GM19438 (cell line): ENCODE results near the gene ENO3.

Source experiments
- ATAC-seq: cut with Tn5 transposase; IDR thresholded peaks from one replicate; pipeline ENCODE4 v1.9.1; 2021; ENCODE audit warnings: low read depth; ENCODE audit not compliant: unreplicated experiment

ENO3 gene

DNA sequence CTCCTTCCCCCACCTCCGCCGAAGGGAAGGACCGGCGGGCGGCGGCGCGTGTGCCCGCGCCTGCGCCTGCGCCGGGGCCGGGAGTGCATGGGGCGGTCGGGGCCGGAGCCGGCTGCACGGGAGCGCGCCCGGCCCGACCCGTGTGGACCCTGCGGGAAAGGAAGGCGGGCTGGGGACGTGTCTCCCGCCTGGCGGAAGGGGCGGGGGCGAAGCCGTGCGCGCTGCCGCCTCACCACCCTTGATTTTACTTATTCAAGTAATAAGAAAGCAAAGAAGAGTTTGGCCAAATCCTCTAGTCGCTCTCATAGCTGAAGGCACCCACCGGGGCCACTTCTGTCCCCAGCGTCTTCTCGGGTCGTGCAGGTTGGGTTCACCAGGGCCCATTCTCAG lies 2.0 kb upstream of the ENO3 start:
- ATAC-seq, result peak; percentile 35

DNA sequence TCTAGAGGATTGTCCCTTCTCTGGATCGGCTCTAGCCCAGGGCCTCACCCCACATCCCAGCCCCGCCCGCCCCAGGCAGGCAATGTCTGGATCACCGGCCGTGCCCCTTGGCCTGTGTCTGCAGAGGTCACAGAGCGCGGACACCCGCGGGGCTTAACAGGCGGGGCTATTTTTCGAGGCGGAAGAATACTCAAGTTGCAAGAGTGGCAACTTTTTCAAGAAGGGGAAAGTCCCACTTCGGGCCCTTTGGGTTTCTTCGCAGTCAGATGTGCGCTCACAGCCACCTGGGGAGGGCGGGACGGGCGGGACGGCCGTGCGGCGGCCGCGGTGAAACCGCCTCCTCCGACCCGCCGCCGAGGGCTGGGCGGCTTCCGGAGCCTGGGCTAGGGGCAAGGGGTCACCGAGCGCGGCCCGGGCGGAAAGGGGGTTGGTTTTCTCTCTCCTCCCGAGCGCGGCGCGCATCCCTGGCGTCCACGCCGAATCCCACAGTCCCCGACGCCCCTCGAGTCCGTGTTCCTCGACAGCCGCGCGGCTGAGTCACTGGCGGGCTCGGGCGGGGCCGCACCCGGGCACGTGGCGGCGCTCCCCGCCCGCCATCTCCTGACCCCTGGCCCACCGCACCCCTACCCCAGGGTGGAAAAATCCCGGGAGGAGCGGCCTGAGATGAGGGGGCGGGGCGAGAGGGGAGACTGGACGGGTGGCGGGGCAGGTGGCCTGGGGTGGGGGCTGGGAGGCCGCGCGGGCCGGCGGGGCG lies 1.4 kb upstream of the ENO3 start:
- peak; percentile 27 for ATAC-seq

GRCh38 chr17:4950075-4950745 lies 709 bp upstream of the ENO3 start:
- ATAC-seq, result no peak

- no peak for ATAC-seq
These were observed 567 bp downstream of the ENO3 start for GRCh38 chr17:4951486-4951885.

DNA sequence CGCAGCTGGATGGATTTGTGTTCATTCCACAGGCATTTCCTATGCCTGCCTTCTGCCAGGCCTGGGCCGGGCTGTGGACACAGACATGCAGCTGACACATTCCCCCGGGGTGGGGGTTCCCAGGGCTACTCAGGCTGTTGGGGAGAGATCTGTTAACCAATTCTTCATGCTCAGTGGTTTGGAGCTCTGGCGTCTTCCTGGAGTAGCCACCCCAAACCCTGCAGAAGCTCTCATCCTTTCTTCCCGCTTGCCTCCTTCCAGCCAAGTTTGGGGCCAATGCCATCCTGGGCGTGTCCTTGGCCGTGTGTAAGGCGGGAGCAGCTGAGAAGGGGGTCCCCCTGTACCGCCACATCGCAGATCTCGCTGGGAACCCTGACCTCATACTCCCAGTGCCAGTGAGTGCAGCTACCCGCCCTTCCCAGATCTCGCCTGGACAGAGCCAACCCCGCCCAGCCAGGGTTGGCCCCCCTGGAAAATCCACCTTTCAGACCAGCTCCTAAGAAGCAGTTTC lies 2.6 kb downstream of the ENO3 start:
- ATAC-seq, result no peak

DNA sequence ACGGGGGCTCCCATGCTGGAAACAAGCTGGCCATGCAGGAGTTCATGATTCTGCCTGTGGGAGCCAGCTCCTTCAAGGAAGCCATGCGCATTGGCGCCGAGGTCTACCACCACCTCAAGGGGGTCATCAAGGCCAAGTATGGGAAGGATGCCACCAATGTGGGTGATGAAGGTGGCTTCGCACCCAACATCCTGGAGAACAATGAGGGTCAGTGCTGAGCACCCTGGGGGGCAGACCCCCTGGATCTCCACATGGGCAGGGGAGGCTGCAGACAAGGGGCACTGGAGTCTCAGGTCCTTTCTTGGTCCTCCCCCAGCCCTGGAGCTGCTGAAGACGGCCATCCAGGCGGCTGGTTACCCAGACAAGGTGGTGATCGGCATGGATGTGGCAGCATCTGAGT lies 4.2 kb downstream of the ENO3 start:
- ATAC-seq, result no peak

- no peak for ATAC-seq
These were observed 5.7 kb downstream of the ENO3 start for GRCh38 chr17:4956493-4957061.

DNA sequence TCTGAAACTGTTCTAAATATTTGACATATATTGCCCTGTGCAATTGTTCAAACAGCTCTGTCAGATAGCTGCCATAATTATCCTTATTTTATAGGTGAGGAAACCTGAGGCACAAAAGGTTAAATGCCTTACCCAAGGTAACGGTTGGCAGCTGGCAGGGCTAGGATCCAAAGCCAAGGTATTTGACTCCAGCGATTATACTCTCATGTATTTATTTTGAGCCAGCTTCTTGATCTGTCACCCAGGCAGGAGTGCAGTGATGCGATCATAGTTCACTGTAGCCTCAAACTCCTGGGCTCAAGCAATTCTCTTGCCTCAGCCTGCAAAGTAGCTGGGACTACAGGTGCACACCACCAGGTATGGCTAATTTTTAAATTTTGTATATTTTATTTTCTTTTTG lies 7.2 kb downstream of the ENO3 start:
- ATAC-seq, result no peak

DNA sequence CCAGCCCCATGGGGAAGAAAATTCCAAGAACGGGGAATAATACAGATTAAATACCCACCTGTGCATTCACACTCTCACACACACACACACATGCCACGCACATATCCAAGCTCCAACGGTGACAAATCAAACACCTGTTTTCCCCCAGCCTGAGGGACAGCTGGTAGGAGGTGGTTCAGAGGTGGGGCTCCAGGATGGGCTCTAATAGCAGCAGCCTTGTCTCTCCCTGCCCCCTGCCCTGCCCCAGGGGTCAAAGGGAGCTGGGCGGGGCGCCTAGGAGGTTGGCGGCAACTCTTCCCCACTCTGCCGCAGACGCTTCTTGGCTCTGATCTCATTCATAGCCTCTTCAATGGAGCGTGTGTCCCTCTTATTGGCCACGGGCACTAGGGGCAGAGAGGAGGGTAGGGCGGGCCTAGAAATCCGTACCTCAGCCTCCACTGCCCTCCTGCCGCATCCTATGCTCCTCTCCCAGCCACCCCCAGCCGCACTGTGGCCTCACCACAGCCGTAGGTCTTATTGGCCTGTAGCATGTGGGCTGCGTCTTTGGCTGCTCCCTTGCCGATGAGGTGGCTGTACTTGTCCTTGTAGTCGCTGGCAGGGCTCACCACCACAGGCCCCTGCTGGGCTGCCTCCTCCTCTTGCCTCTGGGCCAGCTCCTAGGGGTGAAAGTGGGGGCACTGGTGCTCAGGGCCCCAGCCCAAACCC lies 8.5 kb downstream of the ENO3 start:
- no peak for ATAC-seq

GRCh38 chr17:4960279-4960922 lies 9.5 kb downstream of the ENO3 start:
- ATAC-seq, result no peak

DNA sequence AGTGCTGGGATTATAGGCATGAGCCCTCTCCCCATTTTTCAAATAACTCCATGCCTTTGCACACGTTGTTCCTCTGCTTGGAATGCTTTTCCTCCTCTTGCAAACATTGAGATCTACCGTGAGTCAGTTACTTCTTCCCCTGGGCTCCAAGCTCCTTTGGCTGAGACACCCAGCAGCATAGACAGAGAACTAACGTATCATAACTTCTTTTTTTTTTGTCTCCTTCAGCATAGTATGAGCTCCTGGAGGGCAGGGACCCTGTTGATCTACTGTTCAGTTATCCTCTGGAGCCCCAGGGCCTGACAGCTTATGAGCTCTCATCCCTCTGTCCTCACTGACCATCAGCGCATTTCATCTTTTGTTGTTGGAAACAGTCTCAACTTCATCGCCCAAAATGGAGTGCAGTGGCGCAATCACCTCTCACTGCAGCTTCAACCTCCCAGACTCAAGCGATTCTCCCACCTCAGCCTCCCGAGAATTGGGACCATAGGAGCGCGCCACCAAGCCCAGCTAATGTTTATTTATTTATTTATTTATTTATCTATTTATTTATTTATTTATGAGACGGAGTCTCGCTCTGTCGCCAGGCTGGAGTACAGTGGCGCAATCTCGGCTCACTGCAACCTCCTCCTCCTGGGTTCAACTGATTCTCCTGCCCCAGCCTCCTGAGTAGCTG lies 14.5 kb downstream of the ENO3 start:
- no peak for ATAC-seq

DNA sequence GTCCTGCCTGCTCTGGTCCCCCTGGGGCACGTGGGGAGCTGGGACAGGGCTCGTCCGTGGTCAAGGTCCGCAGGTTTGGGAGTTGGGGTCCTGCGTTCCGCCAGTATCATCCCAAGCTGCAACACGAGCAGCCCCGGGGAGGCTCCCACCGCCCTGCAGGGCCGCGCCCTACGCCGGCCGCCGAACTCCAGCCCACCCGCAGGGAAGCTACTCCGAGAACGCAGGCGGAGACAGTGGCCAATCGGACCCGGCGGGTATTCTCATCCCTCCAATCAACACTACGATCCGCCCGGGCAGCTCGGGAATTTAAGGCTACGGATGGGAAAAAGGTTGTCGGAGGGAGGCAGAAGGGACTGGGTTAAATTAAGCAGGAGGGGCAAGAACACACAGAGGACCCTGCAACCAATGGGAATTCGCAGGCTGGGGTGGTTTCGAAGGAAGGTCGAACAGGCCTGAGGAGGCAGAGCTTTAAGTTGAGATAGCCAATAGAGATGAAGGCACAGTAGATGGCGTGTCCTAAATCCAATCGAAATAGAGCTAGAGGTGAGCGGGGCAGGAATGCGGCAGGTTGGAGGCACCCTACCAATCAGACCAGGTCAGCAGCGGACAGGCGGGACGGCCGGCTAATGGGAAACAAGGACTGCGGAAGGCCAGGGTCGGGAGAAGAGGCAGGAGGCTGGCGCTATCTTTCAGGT lies 16.1 kb downstream of the ENO3 start:
- ATAC-seq, result peak; percentile 82

DNA sequence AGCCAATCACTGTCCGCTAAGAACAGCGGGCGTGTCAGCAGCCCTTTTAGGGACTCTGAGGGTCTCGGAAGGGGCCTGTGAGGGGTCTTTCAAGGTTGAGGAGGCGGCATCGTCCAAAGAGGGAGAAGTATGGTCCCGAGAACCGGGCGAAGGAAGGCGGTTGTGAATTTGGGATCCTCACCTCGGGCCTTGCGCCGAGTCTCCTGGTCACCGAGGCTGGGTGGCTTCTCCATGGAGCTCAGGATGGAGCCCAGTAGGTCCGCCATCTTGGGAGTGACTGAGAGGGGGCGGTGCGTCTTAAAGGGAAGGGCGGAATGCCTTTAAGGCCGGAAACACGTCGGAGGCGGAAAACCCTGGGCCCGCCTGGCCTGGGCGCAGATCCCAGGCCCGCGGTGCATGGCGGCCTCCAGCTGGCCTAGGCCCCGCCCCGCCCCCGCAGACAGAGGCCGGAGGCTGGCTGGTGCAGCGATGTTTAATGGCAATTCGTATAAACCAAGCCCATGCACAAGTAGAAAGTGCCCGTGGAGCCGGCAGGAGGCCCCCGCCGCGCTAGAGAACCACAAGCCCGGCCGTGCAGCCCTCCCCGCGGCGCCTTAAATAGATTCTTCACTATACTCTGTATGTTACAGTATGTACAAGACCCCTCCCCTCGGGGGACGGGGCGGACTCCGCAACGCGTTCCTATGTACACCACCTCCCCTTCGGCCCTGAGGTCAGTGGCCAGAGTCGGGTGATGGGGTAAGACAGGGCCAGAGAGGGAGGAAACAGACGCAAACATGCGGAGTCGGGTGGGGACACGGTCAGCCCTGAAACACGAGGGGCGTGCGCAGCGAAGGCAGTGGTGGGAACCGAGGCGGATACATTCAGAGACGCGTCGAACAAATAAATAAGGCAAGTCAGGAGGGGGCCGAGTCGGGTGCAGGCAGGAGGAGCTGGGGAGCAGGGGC lies 16.9 kb downstream of the ENO3 start, which contains the start of gene SPAG7:
Gene SPAG7 (minus strand): TSS at position 279 of the 947 bp plus-strand sequence. CDS start 13 bp downstream, at position 266.
- peak; percentile 60 for ATAC-seq

- ATAC-seq, result no peak
These were observed 17.6 kb downstream of the ENO3 start for GRCh38 chr17:4968486-4969046.

- ATAC-seq, result no peak
These were observed 18.2 kb downstream of the ENO3 start for GRCh38 chr17:4969047-4969550.

DNA sequence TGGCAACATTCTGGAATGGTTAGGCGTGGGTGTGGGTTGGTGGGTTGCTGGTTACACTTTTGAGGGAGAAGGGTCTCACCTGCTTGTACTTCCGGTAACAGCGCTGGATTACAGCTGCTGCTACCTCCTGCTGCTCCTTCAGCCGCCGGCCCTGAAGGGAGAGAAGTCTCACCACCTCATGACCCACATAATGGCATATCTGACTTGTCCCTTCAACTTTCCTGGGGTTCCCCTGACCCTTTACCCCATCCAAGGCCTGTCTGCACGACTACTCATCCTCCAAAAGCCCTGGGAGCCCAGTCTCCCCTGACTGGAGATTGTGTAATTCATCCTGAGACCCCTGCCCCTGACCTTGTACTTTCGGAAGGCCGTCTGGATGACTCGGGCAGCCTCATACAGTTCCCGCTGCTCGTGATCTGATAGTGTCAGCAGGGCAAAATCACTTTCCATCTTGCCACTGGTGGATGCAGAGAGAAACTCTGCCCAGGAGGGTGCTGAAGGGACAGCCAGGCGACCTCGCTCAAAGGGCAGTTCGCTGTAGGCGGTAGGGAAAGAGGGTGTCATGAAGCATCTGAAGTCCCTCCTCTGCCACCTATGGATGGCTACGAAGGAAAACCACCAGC lies 18.7 kb downstream of the ENO3 start:
- no peak for ATAC-seq

GRCh38 chr17:4970273-4970672 lies 19.4 kb downstream of the ENO3 start:
- no peak for ATAC-seq
